Lung (tissue), 12 donors: ENCODE data around the gene PHACTR3. TPM values are rescaled to one million over a fixed set of nuclear protein-coding genes. Genes with fewer than 3 reads are reported as not detected.

Source experiments
- ATAC-seq: fragments of 200-7000 bp; cut with Tn5 transposase; one replicate; pipeline ENCODE4 v1.9.1; 2020; ENCODE audit warnings: moderate number of reproducible peaks; ENCODE audit not compliant: insufficient read depth, low FRiP score
- DNase-seq, 3 donors: peaks; one replicate each; pipeline ENCODE4 v3.0.0-alpha.2; 2013 to 2017
- H3K27ac ChIP-seq, 2 donors: one replicate each; pipeline ENCODE4 v1.5.1; 2013; ENCODE audit warnings: mild to moderate bottlenecking in 2 of 2, moderate library complexity in 2 of 2, control low read depth in 1 of 2, inconsistent platforms in 1 of 2, low read depth in 1 of 2, low read length in 1 of 2
- H3K27me3 ChIP-seq, 3 donors: one replicate each; pipeline ENCODE4 v1.5.1; 2013; ENCODE audit warnings: low read length in 2 of 3; ENCODE audit not compliant: control insufficient read depth in 3 of 3, insufficient read depth in 3 of 3
- H3K36me3 ChIP-seq, 4 donors: one replicate each; pipeline ENCODE4 v1.5.1; 2013; ENCODE audit warnings: low read length in 4 of 4, mild to moderate bottlenecking in 1 of 4, moderate library complexity in 1 of 4; ENCODE audit not compliant: control insufficient read depth in 4 of 4, insufficient read depth in 4 of 4
- H3K4me1 ChIP-seq, 5 donors: one replicate each; pipeline ENCODE4 v1.5.1; 2013; ENCODE audit warnings: low read length in 5 of 5, mild to moderate bottlenecking in 2 of 5, moderate library complexity in 1 of 5; ENCODE audit not compliant: control insufficient read depth in 5 of 5, insufficient read depth in 5 of 5
- H3K4me3 ChIP-seq: one replicate; pipeline ENCODE4 v1.5.1; 2013; ENCODE audit warnings: mild to moderate bottlenecking, control low read depth, moderate library complexity
- H3K9ac ChIP-seq, 2 donors: one replicate each; pipeline ENCODE4 v1.5.1; 2013; ENCODE audit warnings: low read length in 2 of 2, control low read depth in 1 of 2; ENCODE audit not compliant: insufficient read depth in 1 of 2
- H3K9me3 ChIP-seq, 4 donors: one replicate each; pipeline ENCODE4 v1.5.1; 2013; ENCODE audit warnings: low read length in 3 of 4, mild to moderate bottlenecking in 1 of 4, moderate library complexity in 1 of 4; ENCODE audit not compliant: control insufficient read depth in 4 of 4, insufficient read depth in 3 of 4
- CTCF ChIP-seq: IDR thresholded peaks from 2 replicates; pipeline ENCODE4 v1.5.1; 2012; ENCODE audit warnings: mild to moderate bottlenecking; ENCODE audit errors: control extremely low read depth, extremely low read depth
- WGBS, 2 donors: extraction: QIAGEN DNeasy Blood & Tissue Kit; methylation state at CpG; one replicate each; pipeline ENCODE4 v1.1.7; 2013; 5-methylcytosine and 5-hydroxymethylcytosine counted together
- polyA plus RNA-seq, 2 donors: library from polyadenylated mRNA; stranded (reverse); fragments of 200-250 nt; gene quantifications; one replicate each; pipeline ENCODE4 v1.2.1, GENCODE V29; 2013
- total RNA-seq, 2 donors: library from RNA; depleted of rRNA in 1 of 2; stranded (reverse); fragments of >200 nt in 1 of 2; gene quantifications; one replicate each; pipeline ENCODE4 v1.2.1, GENCODE V29; 2014 to 2021
- donor health status: control.
- donor health status: control.
- donor health status: Bipolar disorder and iron deficiency.
- donor health status: healthy.
- donor health status: DM: yes; HTN: yes; CAD: no.

Gene PHACTR3
- total and polyA plus RNA-seq, 4 donors = 3.8 to 12.0 (median 5.9) TPM

- Histone ChIP-seq H3K36me3 (no peaks in the 10 kb centered on the region), H3K4me1 (peaks cover 0 to 6% (median 0%) of the 10 kb centered on the region in 5 donors), H3K9me3 (peaks cover 0 to 2% (median 0%) of the 10 kb centered on the region in 4 donors), H3K4me3 (no peak overlapping the region), H3K27me3 (peaks cover 0 to 12% (median 0%) of the 10 kb centered on the region in 3 donors), H3K27ac (no peak overlapping the region), H3K9ac (no peak overlapping the region)
- no peak for TF ChIP-seq CTCF
- 72 to 74% methylated on average over 8 of the region's 8 CpGs for WGBS, 2 donors
- ATAC-seq (no peak), DNase-seq (no peak)
Observed at GRCh38 chr20:59824711-59825562, 220.6 kb downstream of the PHACTR3 start.

GRCh38 chr20:59825563-59825920, 221.2 kb downstream of the PHACTR3 start:
- Histone ChIP-seq H3K9ac (no peak overlapping the region), H3K36me3 (no peaks in the 10 kb centered on the region), H3K27ac (no peak overlapping the region), H3K4me3 (no peak overlapping the region), H3K27me3 (peaks cover 0 to 12% (median 0%) of the 10 kb centered on the region in 3 donors), H3K4me1 (peaks cover 0 to 6% (median 0%) of the 10 kb centered on the region in 5 donors), H3K9me3 (peaks cover 0 to 2% (median 0%) of the 10 kb centered on the region in 4 donors)
- ATAC-seq = no peak
- no peak for TF ChIP-seq CTCF
- DNase-seq = no peak
- 94 to 99% methylated on average over 4 of the region's 4 CpGs for WGBS, 2 donors

DNA sequence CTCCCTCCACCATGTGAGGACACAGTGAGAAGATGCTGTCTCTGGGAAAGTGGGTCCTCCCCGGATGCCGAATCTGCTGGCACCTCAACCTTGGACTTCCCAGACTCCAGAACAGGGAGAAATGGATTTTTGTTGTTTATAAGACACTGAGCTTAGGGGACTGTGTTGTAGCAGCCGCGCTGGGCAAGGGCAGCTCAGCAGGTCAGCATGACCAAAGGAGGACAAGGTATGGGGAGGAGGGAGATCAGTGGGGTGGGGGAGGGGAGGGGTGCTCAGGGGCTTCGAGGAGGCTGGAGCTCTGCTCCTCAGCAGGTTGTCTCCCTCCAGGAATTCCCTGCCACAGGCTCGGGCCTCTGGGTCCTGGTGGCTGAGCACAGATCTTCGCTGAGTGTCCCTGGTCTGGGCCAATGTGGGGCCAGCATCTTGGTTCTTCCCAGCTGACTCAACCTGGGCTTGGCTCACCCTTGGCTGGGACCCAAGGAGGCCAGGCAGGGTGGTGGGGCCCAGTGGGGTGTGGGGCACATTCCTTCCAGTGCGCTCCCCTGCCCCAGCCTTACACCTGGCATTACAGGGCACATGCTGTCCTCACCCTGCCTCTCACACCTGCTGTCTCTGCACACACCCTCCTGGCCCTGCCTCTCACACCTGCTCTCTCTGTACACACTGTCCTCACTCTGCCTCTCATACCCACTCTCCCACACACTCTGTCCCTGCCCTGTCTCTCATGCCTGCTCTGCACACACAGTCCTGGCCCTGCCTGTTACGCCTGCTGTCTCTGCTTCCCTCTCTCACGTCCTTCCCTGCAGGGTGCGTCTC, 221.8 kb downstream of the PHACTR3 start:
- TF ChIP-seq CTCF = no peak
- peak; percentile 76 for ATAC-seq

More for the DNA sequence above, 221.8 kb downstream of the PHACTR3 start:
- WGBS, 2 donors = 70 to 79% methylated on average over 11 of the region's 11 CpGs
- Histone ChIP-seq H3K9me3 (peaks cover 0 to 2% (median 0%) of the 10 kb centered on the region in 4 donors), H3K36me3 (no peaks in the 10 kb centered on the region), H3K4me1 (peaks cover 0 to 6% (median 0%) of the 10 kb centered on the region in 5 donors), H3K4me3 (no peak overlapping the region), H3K9ac (no peak overlapping the region), H3K27me3 (peaks cover 0 to 12% (median 0%) of the 10 kb centered on the region in 3 donors), H3K27ac (peak overlapping the region in 1 of 2 donors; percentile 4)
- DNase-seq = no peak
